Glutamatergic neuron (in vitro differentiated cells): ENCODE data around the gene AFAP1. TPM values are rescaled to one million over a fixed set of nuclear protein-coding genes. Genes with fewer than 3 reads are reported as not detected.

ENCODE experiments used
- total RNA-seq: library from RNA; stranded (reverse); fragmentation: NEBNext Ultra II Directional; extraction: Animal tissue kit (Norgen Biotek cat#: 25700); gene quantifications from one replicate; pipeline ENCODE4 v1.2.1, GENCODE V29; 2021; ENCODE audit not compliant: unreplicated experiment

Gene AFAP1
- total RNA-seq, 1 donor from 2014 or later = 528 TPM

Other genes with a start within 250 kb of the AFAP1 start
- 7.5 TPM for gene ABLIM2, start 219.0 kb upstream of the AFAP1 start, total RNA-seq